Trophoblast cell (in vitro differentiated cells and primary cell): ENCODE data around the gene ZYG11A.
A peak's percentile ranks its signal among the peaks of the same experiment; 100 is the strongest.

Experiments used
- DNase-seq, 2 donors: peaks; one replicate each; pipeline ENCODE4 v3.0.0-alpha.2; 2016
- H2AFZ ChIP-seq: 2 replicates; pipeline ENCODE4 v1.6.1; 2013; ENCODE audit warnings: low read length, moderate library complexity, mild to moderate bottlenecking; ENCODE audit not compliant: insufficient read depth, poor library complexity
- H2AK5ac ChIP-seq: 2 replicates; pipeline ENCODE4 v1.6.1; 2013; ENCODE audit warnings: mild to moderate bottlenecking, low read length
- H2BK120ac ChIP-seq: 2 replicates; pipeline ENCODE4 v1.6.1; 2013; ENCODE audit warnings: low read length, mild to moderate bottlenecking, moderate library complexity; ENCODE audit not compliant: insufficient read depth, poor library complexity
- H2BK12ac ChIP-seq: 2 replicates; pipeline ENCODE4 v1.6.1; 2013; ENCODE audit warnings: mild to moderate bottlenecking, low read length, moderate library complexity
- H2BK5ac ChIP-seq: 2 replicates; pipeline ENCODE4 v1.6.1; 2013; ENCODE audit warnings: low read length, low read depth, moderate library complexity, mild to moderate bottlenecking; ENCODE audit not compliant: poor library complexity
- H3K14ac ChIP-seq: 2 replicates; pipeline ENCODE4 v1.6.1; 2013; ENCODE audit warnings: mild to moderate bottlenecking, low read length
- H3K18ac ChIP-seq: 2 replicates; pipeline ENCODE4 v1.6.1; 2013; ENCODE audit warnings: mild to moderate bottlenecking, low read length
- H3K23ac ChIP-seq: 2 replicates; pipeline ENCODE4 v1.6.1; 2013; ENCODE audit warnings: low read length
- H3K27ac ChIP-seq: 2 replicates; pipeline ENCODE4 v1.5.1; 2013; ENCODE audit warnings: low read depth, mild to moderate bottlenecking, inconsistent platforms, low read length, moderate library complexity
- H3K27me3 ChIP-seq: 2 replicates; pipeline ENCODE4 v1.6.1; 2013; ENCODE audit warnings: inconsistent platforms, mild to moderate bottlenecking, low read length, moderate library complexity; ENCODE audit not compliant: insufficient read depth
- H3K36me3 ChIP-seq, 2 experiments: 1 replicate in 1 of 2; 2 replicates in 1 of 2; pipeline ENCODE4 v1.6.1; 2013; ENCODE audit warnings: low read length in 2 of 2, mild to moderate bottlenecking in 2 of 2, moderate library complexity in 1 of 2; ENCODE audit not compliant: insufficient read depth in 2 of 2, control insufficient read depth in 1 of 2
- H3K4ac ChIP-seq: 2 replicates; pipeline ENCODE4 v1.6.1; 2013; ENCODE audit warnings: low read depth, mild to moderate bottlenecking, low read length, moderate library complexity
- H3K4me1 ChIP-seq, 2 experiments: 1 replicate in 1 of 2; 2 replicates in 1 of 2; pipeline ENCODE4 v1.6.1; 2013; ENCODE audit warnings: low read length in 2 of 2, mild to moderate bottlenecking in 2 of 2, moderate library complexity in 1 of 2; ENCODE audit not compliant: insufficient read depth in 2 of 2, control insufficient read depth in 1 of 2
- H3K4me2 ChIP-seq: 2 replicates; pipeline ENCODE4 v1.6.1; 2013; ENCODE audit warnings: inconsistent platforms, mild to moderate bottlenecking, low read length, moderate library complexity
- H3K4me3 ChIP-seq: 2 replicates; pipeline ENCODE4 v1.5.1; 2013; ENCODE audit warnings: mild to moderate bottlenecking, low read depth, low read length, inconsistent platforms
- H3K79me1 ChIP-seq: one replicate; pipeline ENCODE4 v1.6.1; 2013; ENCODE audit warnings: low read length
- H3K79me2 ChIP-seq: 2 replicates; pipeline ENCODE4 v1.6.1; 2013; ENCODE audit warnings: low read length, mild to moderate bottlenecking; ENCODE audit not compliant: control insufficient read depth, insufficient read depth, poor library complexity
- H3K9ac ChIP-seq: 2 replicates; pipeline ENCODE4 v1.6.1; 2013; ENCODE audit warnings: mild to moderate bottlenecking, low read length
- H3K9me3 ChIP-seq: 2 replicates; pipeline ENCODE4 v1.6.1; 2013; ENCODE audit warnings: low read depth, mild to moderate bottlenecking, control low read depth, inconsistent platforms, low read length; ENCODE audit not compliant: insufficient read depth
- H4K12ac ChIP-seq: 2 replicates; pipeline ENCODE4 v1.6.1; 2013; ENCODE audit warnings: low read depth, mild to moderate bottlenecking, low read length, moderate library complexity
- H4K8ac ChIP-seq: 2 replicates; pipeline ENCODE4 v1.6.1; 2013; ENCODE audit warnings: low read depth, mild to moderate bottlenecking, low read length, moderate library complexity
- H4K91ac ChIP-seq: one replicate; pipeline ENCODE4 v1.6.1; 2013; ENCODE audit warnings: low read depth, mild to moderate bottlenecking, low read length, moderate library complexity
- WGBS: extraction: QIAGEN DNeasy Blood & Tissue Kit; methylation state at CpG from one replicate; pipeline ENCODE4 v1.1.7; 2013; ENCODE audit warnings: missing lambda C conversion rate; ENCODE audit not compliant: insufficient read length, insufficient coverage; ENCODE audit errors: extremely low coverage; 5-methylcytosine and 5-hydroxymethylcytosine counted together

ZYG11A gene

GRCh38 chr1:52913014-52913413 is 70.5 kb downstream of the ZYG11A start:
- no CpG with 5 or more reads among the region's 3 CpGs for WGBS
- no peak overlapping the region for H4K91ac ChIP-seq
- H3K14ac ChIP-seq = no peak overlapping the region
- no peak overlapping the region for H3K27ac ChIP-seq
- peaks cover 0 to 3% of the 10 kb centered on the region in 2 experiments for H3K36me3 ChIP-seq
- H2AFZ ChIP-seq = no peak overlapping the region
- H3K18ac ChIP-seq = no peak overlapping the region
- no peaks in the 10 kb centered on the region for H3K79me2 ChIP-seq
- H3K4me3 ChIP-seq = no peak overlapping the region
- no peak overlapping the region for H2BK5ac ChIP-seq
- H3K4me1 ChIP-seq = peaks cover 0 to 2% of the 10 kb centered on the region in 2 experiments
- no peak overlapping the region for H4K12ac ChIP-seq
- H3K4ac ChIP-seq = no peak overlapping the region
- no peaks in the 10 kb centered on the region for H3K79me1 ChIP-seq
- no peaks in the 10 kb centered on the region for H3K27me3 ChIP-seq
- no peak overlapping the region for H3K23ac ChIP-seq
- H4K8ac ChIP-seq = no peak overlapping the region
- no peaks in the 10 kb centered on the region for H3K9me3 ChIP-seq
- no peak overlapping the region for H2AK5ac ChIP-seq
- no peak overlapping the region for H3K4me2 ChIP-seq
- no peak overlapping the region for H2BK12ac ChIP-seq
- H3K9ac ChIP-seq = no peak overlapping the region
- no peak for DNase-seq
- H2BK120ac ChIP-seq = no peak overlapping the region

GRCh38 chr1:52913537-52913936 is 71.0 kb downstream of the ZYG11A start:
- H3K23ac ChIP-seq = no peak overlapping the region
- H2AFZ ChIP-seq = no peak overlapping the region
- no peak overlapping the region for H3K18ac ChIP-seq
- H3K79me1 ChIP-seq = no peaks in the 10 kb centered on the region
- no peak for DNase-seq
- H3K4ac ChIP-seq = no peak overlapping the region
- H3K4me2 ChIP-seq = no peak overlapping the region
- H4K91ac ChIP-seq = no peak overlapping the region
- H3K79me2 ChIP-seq = no peaks in the 10 kb centered on the region
- H3K36me3 ChIP-seq = peaks cover 0 to 3% of the 10 kb centered on the region in 2 experiments
- no peak overlapping the region for H3K4me3 ChIP-seq
- H2BK5ac ChIP-seq = no peak overlapping the region
- H3K27ac ChIP-seq = no peak overlapping the region
- H2AK5ac ChIP-seq = no peak overlapping the region
- no peak overlapping the region for H2BK120ac ChIP-seq
- no peaks in the 10 kb centered on the region for H3K9me3 ChIP-seq
- H3K27me3 ChIP-seq = no peaks in the 10 kb centered on the region
- H3K4me1 ChIP-seq = peaks cover 0 to 2% of the 10 kb centered on the region in 2 experiments
- no peak overlapping the region for H2BK12ac ChIP-seq
- no peak overlapping the region for H3K9ac ChIP-seq
- no peak overlapping the region for H3K14ac ChIP-seq
- H4K12ac ChIP-seq = no peak overlapping the region
- WGBS = no CpG with 5 or more reads among the region's 8 CpGs
- H4K8ac ChIP-seq = no peak overlapping the region

- no peak overlapping the region for H3K14ac ChIP-seq
- no peak overlapping the region for H4K12ac ChIP-seq
- no peaks in the 10 kb centered on the region for H3K27me3 ChIP-seq
- no peak overlapping the region for H4K91ac ChIP-seq
- H3K4me1 ChIP-seq = peaks cover 2 to 4% of the 10 kb centered on the region in 2 experiments
- no peaks in the 10 kb centered on the region for H3K79me2 ChIP-seq
- H3K9ac ChIP-seq = no peak overlapping the region
- H2BK12ac ChIP-seq = no peak overlapping the region
- no peak overlapping the region for H2AK5ac ChIP-seq
- DNase-seq = no peak
- H2BK5ac ChIP-seq = no peak overlapping the region
- no peak overlapping the region for H2BK120ac ChIP-seq
- H3K4me3 ChIP-seq = peak overlapping the region; percentile 14
- no peak overlapping the region for H3K4me2 ChIP-seq
- H2AFZ ChIP-seq = no peak overlapping the region
- no peak overlapping the region for H4K8ac ChIP-seq
- H3K36me3 ChIP-seq = peaks cover 0 to 3% of the 10 kb centered on the region in 2 experiments
- no peak overlapping the region for H3K27ac ChIP-seq
- WGBS = no CpG with 5 or more reads among the region's 5 CpGs
- H3K79me1 ChIP-seq = no peaks in the 10 kb centered on the region
- no peaks in the 10 kb centered on the region for H3K9me3 ChIP-seq
- no peak overlapping the region for H3K18ac ChIP-seq
- no peak overlapping the region for H3K23ac ChIP-seq
- H3K4ac ChIP-seq = no peak overlapping the region
Measured at GRCh38 chr1:52914463-52914862, 71.9 kb downstream of the ZYG11A start.

DNA sequence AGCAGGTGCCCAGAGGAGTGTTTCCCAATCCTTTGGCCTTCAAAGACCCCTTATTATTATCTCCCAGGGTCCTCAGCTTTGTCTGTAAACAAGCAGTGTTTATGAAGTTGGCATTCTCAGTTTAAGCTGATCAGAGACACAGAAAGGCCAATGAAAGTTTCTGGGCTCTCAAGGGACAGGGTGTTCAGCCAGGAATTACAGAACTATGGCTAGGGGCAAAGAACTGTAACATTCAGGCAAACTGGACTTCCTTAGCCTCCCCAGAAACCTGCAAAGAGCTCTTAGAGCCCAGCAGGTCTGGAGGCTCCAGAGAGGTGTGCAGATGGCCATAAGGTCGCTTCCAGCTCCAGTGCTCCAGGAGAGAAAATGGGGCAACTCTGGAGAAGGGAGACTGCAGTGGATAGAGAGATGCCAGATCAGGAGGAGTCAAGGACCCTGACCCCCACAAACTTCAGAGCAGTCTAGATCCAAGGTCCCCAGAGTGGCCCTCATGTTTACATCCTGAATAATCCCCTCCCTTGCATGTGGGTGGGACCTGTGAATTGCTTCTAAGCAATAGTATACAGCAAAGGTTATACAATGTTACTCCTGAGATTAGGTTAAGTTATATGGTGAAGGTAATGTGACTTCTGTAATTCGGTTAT is 72.8 kb downstream of the ZYG11A start:
- no peak overlapping the region for H3K18ac ChIP-seq
- H4K8ac ChIP-seq = no peak overlapping the region
- H3K36me3 ChIP-seq = peaks cover 0 to 3% of the 10 kb centered on the region in 2 experiments
- no peak overlapping the region for H3K4ac ChIP-seq
- no peak overlapping the region for H3K23ac ChIP-seq
- H2AFZ ChIP-seq = no peak overlapping the region
- H3K4me3 ChIP-seq = no peak overlapping the region
- no peak overlapping the region for H4K12ac ChIP-seq
- no peak overlapping the region for H4K91ac ChIP-seq
- no peak overlapping the region for H2BK5ac ChIP-seq
- H3K9ac ChIP-seq = no peak overlapping the region
- H3K27ac ChIP-seq = no peak overlapping the region
- H3K4me2 ChIP-seq = no peak overlapping the region
- no peaks in the 10 kb centered on the region for H3K79me1 ChIP-seq
- no peak overlapping the region for H2BK120ac ChIP-seq
- no peaks in the 10 kb centered on the region for H3K9me3 ChIP-seq
- no peak overlapping the region for H2BK12ac ChIP-seq
- peaks cover 2 to 5% of the 10 kb centered on the region in 2 experiments for H3K4me1 ChIP-seq
- no peak overlapping the region for H2AK5ac ChIP-seq
- no peaks in the 10 kb centered on the region for H3K27me3 ChIP-seq
- no peak for DNase-seq
- H3K79me2 ChIP-seq = no peaks in the 10 kb centered on the region
- no CpG with 5 or more reads among the region's 2 CpGs for WGBS
- no peak overlapping the region for H3K14ac ChIP-seq
